ENCODE measurements around the gene OR4D2. TPM values are rescaled to one million over a fixed set of nuclear protein-coding genes. Genes with fewer than 3 reads are reported as not detected.

The OR4D2 gene
- total and polyA plus RNA-seq, 2 of the 4 experiments (the other 2 are of a cell fraction): not detected

DNA sequence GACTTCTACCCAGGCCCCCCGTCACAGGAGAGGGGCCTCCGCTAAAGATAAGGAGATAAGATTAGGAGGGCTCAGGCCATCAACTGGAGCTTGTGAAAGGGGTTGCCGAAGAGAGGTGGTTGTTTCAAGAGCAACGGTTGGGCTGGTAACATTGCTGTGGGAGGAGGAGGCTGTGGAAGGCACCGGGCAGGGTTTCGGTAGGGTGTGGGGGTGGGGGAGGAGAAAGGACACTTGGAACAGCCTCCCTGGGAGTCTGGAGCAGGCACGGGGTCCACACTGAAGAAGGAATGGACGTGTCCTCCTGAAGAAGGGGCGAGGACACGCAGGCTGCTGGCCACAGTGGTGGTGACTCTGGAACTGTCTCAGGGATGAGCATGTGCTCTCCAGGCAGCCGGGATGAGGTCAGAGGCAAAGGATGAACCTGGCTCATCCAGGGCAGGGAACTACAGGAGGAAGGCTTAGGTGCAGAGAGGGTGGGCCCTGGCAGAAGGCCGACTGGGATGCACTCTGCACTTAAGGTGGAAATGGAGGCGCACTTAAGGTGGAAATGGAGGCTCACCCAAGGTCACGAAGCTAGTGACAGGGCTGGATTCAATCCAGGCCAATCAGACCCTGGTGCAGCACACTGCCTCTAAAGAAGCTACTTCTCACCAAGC, 24.6 kb downstream of the OR4D2 start:
- intact Hi-C loops (cut with micrococcal nuclease): no loop called here
- no peak for ATAC-seq (ENCODE audit: low read depth)
- no peaks in the 10 kb centered on the region for H3K9me3 ChIP-seq (ENCODE audit: control insufficient read depth, insufficient read depth, low read length)
- no peak overlapping the region for H3K4me3 ChIP-seq (ENCODE audit: insufficient read depth, low read depth, low read length)
- no peak overlapping the region for H3K56ac ChIP-seq (ENCODE audit: extremely low read depth, insufficient read depth, low read length)
- no peaks in the 10 kb centered on the region for H3K79me1 ChIP-seq (ENCODE audit: low read depth in 1 of 2, low read length in 2 of 2)
- in situ Hi-C loops (cut with MboI; ENCODE audit: low sequenced_read_pairs): no loop called here
- H4K20me1 ChIP-seq (ENCODE audit: insufficient read depth, low read length): no peaks in the 10 kb centered on the region
- no peak overlapping the region for H4K8ac ChIP-seq (ENCODE audit: low read depth in 2 of 2, low read length in 2 of 2)
- H4K91ac ChIP-seq (ENCODE audit: insufficient read depth, low read depth, low read length): no peak overlapping the region
- H4K5ac ChIP-seq (ENCODE audit: low read depth, low read length): no peak overlapping the region
- H3K9me1 ChIP-seq (ENCODE audit: insufficient read depth, low read length): peaks cover 4% of the 10 kb centered on the region; the same call in 1 of the 2 replicates
- ChIA-PET CTCF (no interaction called here), POLR2A (ENCODE audit: unreplicated experiment) (no interaction called here)
- H2BK5ac ChIP-seq (ENCODE audit: low read depth, low read length, poor library complexity, severe bottlenecking): no peak overlapping the region
- H3K14ac ChIP-seq (replicated peaks; ENCODE audit: low read depth, low read length): no peak overlapping the region
- dilution Hi-C loops (cut with HindIII; ENCODE audit: low sequenced_read_pairs, unreplicated experiment): no loop called here
- peaks cover 14% of the 10 kb centered on the region for H3K27me3 ChIP-seq (ENCODE audit: control insufficient read depth, insufficient read depth, low read length)
- H2AK5ac ChIP-seq (ENCODE audit: low read depth, low read length): no peak overlapping the region
- no peak overlapping the region for H2BK120ac ChIP-seq (ENCODE audit: low read depth, low read length)
- H3K9ac ChIP-seq (ENCODE audit: low read depth, low read length): no peak overlapping the region
- 34% methylated on average over 6 of the region's 14 CpGs; no CpG with 5 or more reads in 1 of the 2 experiments for WGBS, 2 experiments (ENCODE audit: extremely low coverage in 2 of 2, insufficient read length in 1 of 2)
- H3K27ac ChIP-seq (ENCODE audit: insufficient read depth, low read length): no peak overlapping the region
- no peak overlapping the region for H3K18ac ChIP-seq (ENCODE audit: low read depth, low read length)
- H3K23ac ChIP-seq (ENCODE audit: low read depth, low read length): no peak overlapping the region
- H2AK9ac ChIP-seq (replicated peaks; ENCODE audit: low read depth, low read length, poor library complexity): no peak overlapping the region
- no peaks in the 10 kb centered on the region for H3K36me3 ChIP-seq (ENCODE audit: control insufficient read depth, insufficient read depth, low read length)
- TF ChIP-seq MXI1 (IDR thresholded peaks at IDR 0.05; ENCODE audit: borderline replicate concordance, low read depth, low read length) (no peak), BHLHE40 (IDR thresholded peaks at IDR 0.05; ENCODE audit: low read depth, low read length) (no peak), POLR2A (IDR thresholded peaks at IDR 0.05; ENCODE audit: low read depth, low read length) (no peak), NFE2L2 (IDR thresholded peaks at IDR 0.05; ENCODE audit: low read depth, low read length) (no peak), MAFK (IDR thresholded peaks at IDR 0.05; ENCODE audit: low read depth, low read length) (no peak), RCOR1 (IDR thresholded peaks at IDR 0.05; ENCODE audit: insufficient replicate concordance, low read length) (no peak), CHD1 (IDR thresholded peaks at IDR 0.05; ENCODE audit: low read depth, low read length) (no peak), RFX5 (IDR thresholded peaks at IDR 0.05; ENCODE audit: low read depth, low read length) (no peak), MAZ (IDR thresholded peaks at IDR 0.05; ENCODE audit: borderline replicate concordance, low read depth, low read length) (no peak), RAD21 (IDR thresholded peaks at IDR 0.05; ENCODE audit: low read length) (no peak), CEBPB (IDR thresholded peaks at IDR 0.05; ENCODE audit: low read depth, low read length) (no peak)
- TF ChIP-seq, protein P1, sequence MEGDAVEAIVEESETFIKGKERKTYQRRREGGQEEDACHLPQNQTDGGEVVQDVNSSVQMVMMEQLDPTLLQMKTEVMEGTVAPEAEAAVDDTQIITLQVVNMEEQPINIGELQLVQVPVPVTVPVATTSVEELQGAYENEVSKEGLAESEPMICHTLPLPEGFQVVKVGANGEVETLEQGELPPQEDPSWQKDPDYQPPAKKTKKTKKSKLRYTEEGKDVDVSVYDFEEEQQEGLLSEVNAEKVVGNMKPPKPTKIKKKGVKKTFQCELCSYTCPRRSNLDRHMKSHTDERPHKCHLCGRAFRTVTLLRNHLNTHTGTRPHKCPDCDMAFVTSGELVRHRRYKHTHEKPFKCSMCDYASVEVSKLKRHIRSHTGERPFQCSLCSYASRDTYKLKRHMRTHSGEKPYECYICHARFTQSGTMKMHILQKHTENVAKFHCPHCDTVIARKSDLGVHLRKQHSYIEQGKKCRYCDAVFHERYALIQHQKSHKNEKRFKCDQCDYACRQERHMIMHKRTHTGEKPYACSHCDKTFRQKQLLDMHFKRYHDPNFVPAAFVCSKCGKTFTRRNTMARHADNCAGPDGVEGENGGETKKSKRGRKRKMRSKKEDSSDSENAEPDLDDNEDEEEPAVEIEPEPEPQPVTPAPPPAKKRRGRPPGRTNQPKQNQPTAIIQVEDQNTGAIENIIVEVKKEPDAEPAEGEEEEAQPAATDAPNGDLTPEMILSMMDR (conservative IDR thresholded peaks at IDR 0.05; ENCODE audit: low read depth, low read length): no peak
- TF ChIP-seq, protein P2, sequence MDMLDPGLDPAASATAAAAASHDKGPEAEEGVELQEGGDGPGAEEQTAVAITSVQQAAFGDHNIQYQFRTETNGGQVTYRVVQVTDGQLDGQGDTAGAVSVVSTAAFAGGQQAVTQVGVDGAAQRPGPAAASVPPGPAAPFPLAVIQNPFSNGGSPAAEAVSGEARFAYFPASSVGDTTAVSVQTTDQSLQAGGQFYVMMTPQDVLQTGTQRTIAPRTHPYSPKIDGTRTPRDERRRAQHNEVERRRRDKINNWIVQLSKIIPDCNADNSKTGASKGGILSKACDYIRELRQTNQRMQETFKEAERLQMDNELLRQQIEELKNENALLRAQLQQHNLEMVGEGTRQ (IDR thresholded peaks at IDR 0.05; ENCODE audit: low read depth, low read length): no peak
- TF ChIP-seq, protein P3, sequence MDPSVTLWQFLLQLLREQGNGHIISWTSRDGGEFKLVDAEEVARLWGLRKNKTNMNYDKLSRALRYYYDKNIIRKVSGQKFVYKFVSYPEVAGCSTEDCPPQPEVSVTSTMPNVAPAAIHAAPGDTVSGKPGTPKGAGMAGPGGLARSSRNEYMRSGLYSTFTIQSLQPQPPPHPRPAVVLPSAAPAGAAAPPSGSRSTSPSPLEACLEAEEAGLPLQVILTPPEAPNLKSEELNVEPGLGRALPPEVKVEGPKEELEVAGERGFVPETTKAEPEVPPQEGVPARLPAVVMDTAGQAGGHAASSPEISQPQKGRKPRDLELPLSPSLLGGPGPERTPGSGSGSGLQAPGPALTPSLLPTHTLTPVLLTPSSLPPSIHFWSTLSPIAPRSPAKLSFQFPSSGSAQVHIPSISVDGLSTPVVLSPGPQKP (IDR thresholded peaks at IDR 0.05; ENCODE audit: borderline replicate concordance, low read depth, low read length): no peak
- H3K4me2 ChIP-seq (ENCODE audit: low read depth, low read length): no peak overlapping the region
- no peak overlapping the region for H2BK20ac ChIP-seq (ENCODE audit: low read depth, low read length)
- H3K4me1 ChIP-seq (ENCODE audit: control insufficient read depth, insufficient read depth, low read length): no peaks in the 10 kb centered on the region
- no peak for DNase-seq
- no peak overlapping the region for H2BK15ac ChIP-seq (ENCODE audit: low read depth, low read length)
- H2AFZ ChIP-seq (replicated peaks; ENCODE audit: low read length, poor library complexity): no peak overlapping the region
- no peak overlapping the region for H3K4ac ChIP-seq (ENCODE audit: low read depth, low read length)
- BruUV-seq (replicated peaks): no TSS peak

Measured in IMR-90 (cell line).